Natural killer cell (primary cell): ENCODE measurements around the gene LTBP4. TPM values are rescaled to one million over a fixed set of nuclear protein-coding genes. Genes with fewer than 3 reads are reported as not detected.
A peak's percentile ranks its signal among the peaks of the same experiment; 100 is the strongest.

Source experiments
- ATAC-seq, 3 donors: fragments of 150-1000 bp in 2 of 3; fragments of 200-7000 bp in 1 of 3; cut with Tn5 transposase; 1 replicate in 1 of 3; 2 replicates in 2 of 3; pipeline ENCODE4 v1.10.0; 2021; ENCODE audit warnings: mild to moderate bottlenecking in 2 of 3, moderate library complexity in 2 of 3
- DNase-seq, 2 donors: peaks; one replicate each; pipeline versions ENCODE4 v3.0.0 to v3.0.0-alpha.2; 2013 to 2021; ENCODE audit warnings: mixed read lengths in 1 of 2
- H3K27ac ChIP-seq: one replicate; pipeline ENCODE4 v1.5.1; 2013; ENCODE audit warnings: mild to moderate bottlenecking, low read length
- H3K27me3 ChIP-seq: one replicate; pipeline ENCODE4 v1.6.1; 2013; ENCODE audit warnings: low read length; ENCODE audit not compliant: control insufficient read depth, insufficient read depth
- H3K36me3 ChIP-seq: one replicate; pipeline ENCODE4 v1.6.1; 2013; ENCODE audit warnings: low read length; ENCODE audit not compliant: control insufficient read depth, insufficient read depth
- H3K4me1 ChIP-seq: one replicate; pipeline ENCODE4 v1.6.1; 2013; ENCODE audit warnings: low read length; ENCODE audit not compliant: control insufficient read depth, insufficient read depth
- H3K4me3 ChIP-seq: one replicate; pipeline ENCODE4 v1.5.1; 2013; ENCODE audit warnings: low read length
- H3K9me3 ChIP-seq: one replicate; pipeline ENCODE4 v1.6.1; 2013; ENCODE audit warnings: low read length; ENCODE audit not compliant: control insufficient read depth, insufficient read depth
- H3K27ac Mint-ChIP-seq, 2 donors: one replicate each; pipeline ENCODE4 v1.8.0; 2022; ENCODE audit warnings: mild to moderate bottlenecking in 2 of 2, mixed read lengths in 2 of 2, moderate library complexity in 1 of 2
- H3K27me3 Mint-ChIP-seq, 2 donors: one replicate each; pipeline ENCODE4 v1.8.0; 2022; ENCODE audit warnings: low read depth in 2 of 2, mixed read lengths in 2 of 2
- H3K36me3 Mint-ChIP-seq: one replicate; pipeline ENCODE4 v1.8.0; 2022; ENCODE audit warnings: mixed read lengths
- H3K4me1 Mint-ChIP-seq, 2 donors: one replicate each; pipeline ENCODE4 v1.8.0; 2022; ENCODE audit warnings: mixed read lengths in 2 of 2
- H3K4me3 Mint-ChIP-seq: one replicate; pipeline ENCODE4 v1.8.0; 2022; ENCODE audit warnings: mild to moderate bottlenecking, moderate library complexity, mixed read lengths
- H3K9me3 Mint-ChIP-seq, 2 donors: one replicate each; pipeline ENCODE4 v1.8.0; 2022; ENCODE audit warnings: mixed read lengths in 2 of 2
- CTCF ChIP-seq: fragments of 200-600 bp; IDR thresholded peaks from one replicate; pipeline ENCODE4 v1.8.0; 2022; ENCODE audit warnings: antibody characterized with exemption
- WGBS: methylation state at CpG from one replicate; pipeline ENCODE4 v1.1.7; 2013; ENCODE audit warnings: missing lambda C conversion rate; ENCODE audit not compliant: insufficient coverage; 5-methylcytosine and 5-hydroxymethylcytosine counted together
- intact Hi-C: fragments of 100-400 bp; cut with micrococcal nuclease; formaldehyde crosslinking; loops from one replicate; pipeline ENCODE4 v1.14.2; 2022
- total RNA-seq, 4 donors: library from RNA; stranded (reverse); fragments of 120-200 nt in 1 of 4; gene quantifications; one replicate each; pipeline versions ENCODE4 v1.2.3 to v1.2.4, GENCODE V29; 2013 to 2022

LTBP4 gene
- total RNA-seq, 3 donors from 2014 or later (not counting 1 experiment from before 2014, with no cell fraction given): 153 to 182 (median 157) TPM

- Mint-ChIP-seq H3K27ac (peak overlapping the region; percentile 84 to 93), H3K4me1 (peaks cover 47 to 64% of the 10 kb centered on the region in 2 donors), H3K9me3 (no peaks in the 10 kb centered on the region), H3K4me3 (peak overlapping the region; percentile 97), H3K36me3 (no peaks in the 10 kb centered on the region), H3K27me3 (no peaks in the 10 kb centered on the region)
- Histone ChIP-seq H3K27ac (peak overlapping the region; percentile 68), H3K4me3 (peak overlapping the region; percentile 76), H3K27me3 (no peaks in the 10 kb centered on the region), H3K36me3 (no peaks in the 10 kb centered on the region), H3K9me3 (no peaks in the 10 kb centered on the region), H3K4me1 (peaks cover 52% of the 10 kb centered on the region)
- TF ChIP-seq CTCF: no peak
- peak; percentile 65 to 84 for DNase-seq
- intact Hi-C loops: no loop called here
- 28% methylated on average over 50 of the region's 50 CpGs for WGBS
- peak; percentile 13 to 29 (median 27) for ATAC-seq
Measured at GRCh38 chr19:40612831-40613689, 11.9 kb downstream of the LTBP4 start.

- H3K27me3 ChIP-seq: no peaks in the 10 kb centered on the region
- H3K27ac Mint-ChIP-seq: peak overlapping the region; percentile 84 to 93
- no peaks in the 10 kb centered on the region for H3K9me3 Mint-ChIP-seq
- peak overlapping the region; percentile 76 for H3K4me3 ChIP-seq
- H3K27ac ChIP-seq: peak overlapping the region; percentile 68
- peaks cover 50% of the 10 kb centered on the region for H3K4me1 ChIP-seq
- TF ChIP-seq CTCF: no peak
- peak overlapping the region; percentile 97 for H3K4me3 Mint-ChIP-seq
- H3K27me3 Mint-ChIP-seq: no peaks in the 10 kb centered on the region
- peak; percentile 80 to 91 for DNase-seq
- peak; percentile 67 to 85 (median 74) for ATAC-seq
- WGBS: 2% methylated on average over 67 of the region's 67 CpGs
- H3K36me3 Mint-ChIP-seq: no peaks in the 10 kb centered on the region
- no peaks in the 10 kb centered on the region for H3K9me3 ChIP-seq
- H3K36me3 ChIP-seq: no peaks in the 10 kb centered on the region
- H3K4me1 Mint-ChIP-seq: peaks cover 42 to 58% of the 10 kb centered on the region in 2 donors
- intact Hi-C loops: no loop called here
Measured at GRCh38 chr19:40613690-40614621, 12.8 kb downstream of the LTBP4 start.

- intact Hi-C loops: no loop called here
- Mint-ChIP-seq H3K9me3 (no peaks in the 10 kb centered on the region), H3K4me3 (peak overlapping the region; percentile 97), H3K27ac (peak overlapping the region; percentile 84 to 93), H3K27me3 (no peaks in the 10 kb centered on the region), H3K36me3 (peaks cover 5% of the 10 kb centered on the region), H3K4me1 (peaks cover 36 to 49% of the 10 kb centered on the region in 2 donors)
- H3K36me3 ChIP-seq: peaks cover 7% of the 10 kb centered on the region
- peak overlapping the region; percentile 68 for H3K27ac ChIP-seq
- no peaks in the 10 kb centered on the region for H3K9me3 ChIP-seq
- 19% methylated on average over 20 of the region's 27 CpGs for WGBS
- peak overlapping the region; percentile 76 for H3K4me3 ChIP-seq
- TF ChIP-seq CTCF: no peak
- DNase-seq (peak in 1 of 2 donors; percentile 84), ATAC-seq (no peak)
- H3K27me3 ChIP-seq: no peaks in the 10 kb centered on the region
- peaks cover 42% of the 10 kb centered on the region for H3K4me1 ChIP-seq
Measured at GRCh38 chr19:40614622-40615411, 13.6 kb downstream of the LTBP4 start.
